Measurements from ENCODE around the gene HPN. TPM values are rescaled to one million over a fixed set of nuclear protein-coding genes. Genes with fewer than 3 reads are reported as not detected.
"Not testable (repeated sequence)": the region's sequence is repeated elsewhere in the genome, so short reads cannot be mapped to it uniquely, and the experiment has no call there.

HPN gene
- total RNA-seq, 1 experiment from 2014 or later = not detected

DNA sequence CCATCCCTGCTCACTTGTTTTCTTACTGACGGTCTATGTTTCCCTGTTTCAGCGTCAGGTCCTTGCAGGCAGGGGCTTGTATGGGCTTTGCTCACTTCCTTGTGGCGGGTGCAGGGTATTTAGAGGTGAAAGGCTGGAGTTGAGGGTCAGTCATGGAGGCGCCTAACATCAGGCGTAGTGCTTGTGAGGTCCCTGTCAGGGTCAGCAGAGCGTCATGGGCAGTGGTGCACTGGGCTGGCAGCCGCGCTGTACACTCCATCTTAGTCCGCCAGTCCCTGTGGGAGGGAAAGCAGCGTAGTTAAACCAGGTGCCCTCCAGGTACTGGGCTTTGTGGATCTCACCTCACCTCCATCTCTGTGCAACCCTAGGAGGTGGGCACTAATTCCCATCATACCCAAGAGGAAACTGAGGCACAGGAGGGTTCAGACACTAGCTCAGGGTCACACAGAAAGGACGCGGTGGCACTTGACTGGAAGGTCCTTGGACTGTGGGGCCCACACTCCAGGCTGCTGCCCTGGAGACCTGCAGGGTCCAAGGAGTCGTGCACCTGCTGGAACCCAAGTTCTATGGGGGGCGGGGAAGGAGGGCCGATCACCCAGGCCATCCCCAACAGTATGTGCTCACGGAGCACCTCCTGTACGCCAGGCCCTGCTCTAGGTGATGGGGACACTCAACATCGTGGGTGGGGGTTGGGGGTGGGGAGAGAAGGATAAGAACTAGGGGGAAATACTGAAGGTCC, 36.8 kb upstream of the HPN start:
- no peak overlapping the region for H3K4me3 ChIP-seq
- H3K36me3 ChIP-seq = peaks cover 57% of the 10 kb centered on the region
- H3K4me1 ChIP-seq (replicated peaks) = peaks cover 24% of the 10 kb centered on the region
- no peak overlapping the region for H3K27ac ChIP-seq
- no peaks in the 10 kb centered on the region for H3K27me3 ChIP-seq (replicated peaks)
- DNase-seq (ENCODE audit: low read depth in 1 of 2, low spot score in 2 of 2) = peak in 1 of 2 experiments; percentile 35
- no peaks in the 10 kb centered on the region for H3K9me3 ChIP-seq (replicated peaks)

GRCh38 chr19:35005256-35005977, 36.1 kb upstream of the HPN start:
- no peak overlapping the region for H3K27ac ChIP-seq
- peaks cover 64% of the 10 kb centered on the region for H3K36me3 ChIP-seq
- peaks cover 21% of the 10 kb centered on the region for H3K4me1 ChIP-seq (replicated peaks)
- H3K9me3 ChIP-seq (replicated peaks) = no peaks in the 10 kb centered on the region
- H3K4me3 ChIP-seq = no peak overlapping the region
- H3K27me3 ChIP-seq (replicated peaks) = no peaks in the 10 kb centered on the region
- peak in 1 of 2 experiments; percentile 34 for DNase-seq (ENCODE audit: low read depth in 1 of 2, low spot score in 2 of 2)

DNA sequence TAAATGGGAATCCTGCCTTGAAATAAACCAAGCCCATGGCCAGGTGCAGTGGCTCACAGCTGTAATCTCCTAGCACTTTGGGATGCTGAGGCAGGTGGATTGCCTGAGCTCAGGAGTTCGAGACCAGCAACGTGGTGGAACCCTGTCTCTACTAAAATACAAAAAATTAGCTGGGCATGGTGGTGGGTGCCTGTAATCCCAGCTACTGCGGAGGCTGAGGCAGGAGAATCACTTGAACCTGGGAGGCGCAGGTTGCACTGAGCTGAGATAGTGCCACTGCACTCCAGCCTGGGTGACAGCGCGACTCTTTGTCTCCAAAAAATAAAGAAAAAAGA, 35.5 kb upstream of the HPN start:
- not testable (repeated sequence) for H3K27me3 ChIP-seq (replicated peaks); H3K4me3 ChIP-seq; H3K9me3 ChIP-seq (replicated peaks); DNase-seq (ENCODE audit: low read depth in 1 of 2, low spot score in 2 of 2); H3K27ac ChIP-seq
- peaks cover 18% of the 10 kb centered on the region for H3K4me1 ChIP-seq (replicated peaks)
- peaks cover 65% of the 10 kb centered on the region for H3K36me3 ChIP-seq

- peaks cover 67% of the 10 kb centered on the region for H3K36me3 ChIP-seq
- H3K27me3 ChIP-seq (replicated peaks) = no peaks in the 10 kb centered on the region
- H3K27ac ChIP-seq = no peak overlapping the region
- DNase-seq (ENCODE audit: low read depth in 1 of 2, low spot score in 2 of 2) = peak in 1 of 2 experiments; percentile 36
- H3K4me1 ChIP-seq (replicated peaks) = peaks cover 14% of the 10 kb centered on the region; the same call in 1 of the 2 replicates
- no peaks in the 10 kb centered on the region for H3K9me3 ChIP-seq (replicated peaks)
- no peak overlapping the region for H3K4me3 ChIP-seq
These were observed 35.1 kb upstream of the HPN start for GRCh38 chr19:35006342-35006998.

DNA sequence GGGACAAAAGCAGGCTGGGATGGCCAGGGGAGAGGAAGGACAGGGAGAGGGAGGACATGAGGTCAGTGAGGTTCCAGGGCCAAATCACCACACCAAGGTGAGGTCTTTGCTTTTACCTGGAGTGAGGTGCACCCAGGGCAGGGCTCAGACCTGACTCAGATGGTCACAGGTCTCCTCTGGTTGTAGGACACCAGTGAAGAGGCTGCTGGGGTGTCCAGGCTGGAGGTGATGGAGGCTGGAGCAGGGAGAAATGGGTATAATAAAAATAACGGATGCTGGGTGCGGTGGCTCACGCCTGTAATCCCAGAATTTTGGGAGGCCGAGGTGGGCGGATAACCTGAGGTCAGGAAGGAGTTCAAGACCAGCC, 34.5 kb upstream of the HPN start:
- H3K4me1 ChIP-seq (replicated peaks) = peaks cover 11% of the 10 kb centered on the region; the same call in 1 of the 2 replicates
- no peaks in the 10 kb centered on the region for H3K9me3 ChIP-seq (replicated peaks)
- H3K27me3 ChIP-seq (replicated peaks) = no peaks in the 10 kb centered on the region
- H3K27ac ChIP-seq = no peak overlapping the region
- no peak overlapping the region for H3K4me3 ChIP-seq
- H3K36me3 ChIP-seq = peaks cover 68% of the 10 kb centered on the region
- peak in 1 of 2 experiments; percentile 28 for DNase-seq (ENCODE audit: low read depth in 1 of 2, low spot score in 2 of 2)

DNA sequence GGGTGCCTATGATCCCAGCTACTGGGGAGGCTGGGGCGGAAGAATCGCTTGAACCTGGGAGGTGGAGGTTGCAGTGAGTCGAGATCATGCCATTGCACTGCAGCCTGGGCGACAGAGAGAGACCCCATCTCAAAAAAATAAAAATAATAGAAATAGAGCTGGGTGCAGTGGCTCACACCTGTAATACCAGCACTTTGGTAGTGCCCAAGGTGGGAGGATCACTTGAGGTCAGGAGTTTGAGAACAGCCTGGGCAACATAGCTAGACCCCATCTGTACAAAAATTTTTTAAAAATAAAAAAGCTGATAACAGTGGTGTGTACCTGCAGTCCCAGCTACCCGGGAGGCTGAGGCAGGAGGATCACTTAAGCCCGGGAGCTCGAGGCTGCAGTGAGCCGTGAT, 34.1 kb upstream of the HPN start:
- DNase-seq (ENCODE audit: low read depth in 1 of 2, low spot score in 2 of 2); H3K27ac ChIP-seq; H3K4me3 ChIP-seq; H3K9me3 ChIP-seq (replicated peaks); H3K27me3 ChIP-seq (replicated peaks): not testable (repeated sequence)
- peaks cover 68% of the 10 kb centered on the region for H3K36me3 ChIP-seq
- H3K4me1 ChIP-seq (replicated peaks) = peaks cover 11% of the 10 kb centered on the region; the same call in 1 of the 2 replicates

DNA sequence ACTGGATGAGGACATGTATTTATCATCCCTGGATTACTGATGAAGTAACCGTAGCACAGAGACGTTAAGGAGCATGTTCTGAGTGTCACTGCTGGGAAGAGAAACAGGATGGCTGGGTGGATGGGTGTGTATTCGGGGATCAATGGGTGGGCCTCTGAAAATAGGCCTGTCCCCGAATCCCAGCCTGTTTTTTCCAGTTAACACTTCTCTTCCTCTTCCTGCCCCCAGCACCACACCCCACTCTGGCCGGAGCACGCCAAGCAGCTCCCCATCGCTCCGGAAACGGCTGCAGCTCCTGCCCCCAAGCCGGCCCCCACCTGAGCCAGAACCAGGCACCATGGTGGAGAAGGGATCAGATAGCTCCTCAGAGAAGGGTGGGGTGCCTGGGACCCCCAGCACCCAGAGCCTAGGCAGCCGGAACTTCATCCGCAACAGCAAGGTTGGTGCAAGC, 32.6 kb upstream of the HPN start:
- H3K4me1 ChIP-seq (replicated peaks) = peaks cover 18% of the 10 kb centered on the region
- no peak overlapping the region for H3K4me3 ChIP-seq
- H3K27me3 ChIP-seq (replicated peaks) = no peaks in the 10 kb centered on the region
- no peaks in the 10 kb centered on the region for H3K9me3 ChIP-seq (replicated peaks)
- DNase-seq (ENCODE audit: low read depth in 1 of 2, low spot score in 2 of 2) = no peak
- H3K27ac ChIP-seq = no peak overlapping the region
- peaks cover 69% of the 10 kb centered on the region for H3K36me3 ChIP-seq

DNA sequence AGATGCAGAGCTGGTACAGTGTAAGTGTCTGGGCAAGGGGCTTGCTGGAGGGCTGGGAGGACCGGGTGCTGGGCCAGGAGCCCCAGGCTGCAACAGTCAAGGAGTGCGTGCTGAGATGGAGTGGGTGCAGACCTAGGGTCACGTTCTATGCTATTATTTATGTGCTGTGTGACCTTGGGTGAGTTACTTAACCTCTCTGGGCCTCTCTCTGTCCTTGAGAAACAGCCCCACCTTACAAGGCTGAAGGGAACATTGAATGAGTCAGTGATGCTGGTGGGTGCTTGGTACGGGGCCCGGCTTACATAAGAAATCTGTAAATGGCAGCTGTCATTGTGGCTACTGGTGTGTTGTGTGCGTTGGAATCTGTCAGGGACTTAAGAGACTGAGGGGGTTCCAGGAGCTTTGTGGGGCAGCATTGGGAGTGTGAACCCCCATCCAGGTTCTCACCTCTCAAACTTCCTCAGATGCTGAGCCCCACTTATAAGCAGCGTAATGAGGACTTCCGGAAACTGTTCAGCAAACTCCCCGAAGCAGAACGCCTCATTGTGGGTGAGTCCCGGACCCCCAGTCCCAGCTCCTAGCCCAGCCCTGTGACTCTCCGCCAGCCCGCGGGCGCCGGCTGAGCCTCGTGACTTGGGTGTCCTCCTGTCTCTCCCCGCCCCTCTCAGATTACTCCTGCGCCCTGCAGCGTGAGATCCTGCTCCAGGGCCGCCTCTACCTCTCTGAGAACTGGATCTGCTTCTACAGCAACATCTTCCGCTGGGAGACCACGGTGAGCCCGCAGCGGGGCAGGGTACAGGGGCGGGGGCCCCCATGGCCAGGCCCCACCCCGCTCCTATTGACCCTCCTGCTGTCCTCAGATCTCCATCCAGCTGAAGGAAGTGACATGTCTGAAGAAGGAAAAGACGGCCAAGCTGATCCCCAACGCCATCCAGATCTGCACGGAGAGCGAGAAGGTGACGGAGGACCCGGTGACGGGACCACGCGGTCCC, 31.8 kb upstream of the HPN start:
- Histone ChIP-seq H3K36me3 (peaks cover 75% of the 10 kb centered on the region), H3K27ac (no peak overlapping the region), H3K27me3 (replicated peaks) (no peaks in the 10 kb centered on the region), H3K4me1 (replicated peaks) (peaks cover 18% of the 10 kb centered on the region), H3K4me3 (no peak overlapping the region), H3K9me3 (replicated peaks) (no peaks in the 10 kb centered on the region)
- DNase-seq (ENCODE audit: low read depth in 1 of 2, low spot score in 2 of 2) = peak in 1 of 2 experiments; percentile 38

DNA sequence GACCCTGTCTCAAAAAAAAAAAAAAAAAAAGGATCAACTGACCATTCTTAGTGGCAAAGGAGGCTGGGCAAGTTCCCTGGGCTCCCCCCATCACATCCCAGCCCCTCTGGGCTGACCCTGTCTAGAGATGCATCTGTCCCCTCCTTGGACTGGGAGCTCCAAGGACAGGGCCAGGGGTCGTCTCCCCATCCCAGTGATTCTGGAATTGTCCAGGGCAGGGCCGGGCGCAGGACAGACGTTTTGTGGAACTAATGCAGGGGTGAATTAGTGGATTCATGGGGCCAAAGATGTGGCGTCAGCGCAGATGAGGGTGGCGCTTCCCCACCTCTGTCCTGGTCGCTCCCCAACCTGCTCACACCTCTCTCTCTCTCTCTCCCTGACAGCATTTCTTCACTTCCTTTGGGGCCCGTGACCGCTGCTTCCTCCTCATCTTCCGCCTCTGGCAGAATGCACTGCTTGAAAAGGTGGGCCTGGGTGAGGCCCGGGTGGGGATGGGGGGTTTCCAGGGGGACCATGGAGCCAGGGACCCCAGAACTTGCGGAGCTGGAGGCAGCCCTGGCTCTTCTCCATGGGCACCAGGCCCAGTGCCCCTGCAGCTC, 30.3 kb upstream of the HPN start:
- Histone ChIP-seq H3K36me3 (peaks cover 82% of the 10 kb centered on the region), H3K9me3 (replicated peaks) (no peaks in the 10 kb centered on the region), H3K4me3 (no peak overlapping the region), H3K27ac (no peak overlapping the region), H3K27me3 (replicated peaks) (no peaks in the 10 kb centered on the region), H3K4me1 (replicated peaks) (peaks cover 13% of the 10 kb centered on the region)
- DNase-seq (ENCODE audit: low read depth in 1 of 2, low spot score in 2 of 2) = peak in 1 of 2 experiments; percentile 38

- Histone ChIP-seq H3K4me3 (no peak overlapping the region), H3K36me3 (peaks cover 74% of the 10 kb centered on the region), H3K27ac (no peak overlapping the region), H3K4me1 (replicated peaks) (peaks cover 8% of the 10 kb centered on the region), H3K27me3 (replicated peaks) (no peaks in the 10 kb centered on the region), H3K9me3 (replicated peaks) (no peaks in the 10 kb centered on the region)
- peak in 1 of 2 experiments; percentile 39 for DNase-seq (ENCODE audit: low read depth in 1 of 2, low spot score in 2 of 2)
These were observed 29.5 kb upstream of the HPN start for GRCh38 chr19:35011737-35012682.

- peak; percentile 60 to 78 for DNase-seq (ENCODE audit: low read depth in 1 of 2, low spot score in 2 of 2)
- Histone ChIP-seq H3K9me3 (replicated peaks) (no peaks in the 10 kb centered on the region), H3K27ac (no peak overlapping the region), H3K36me3 (peaks cover 82% of the 10 kb centered on the region), H3K4me3 (no peak overlapping the region), H3K4me1 (replicated peaks) (peaks cover 8% of the 10 kb centered on the region), H3K27me3 (replicated peaks) (no peaks in the 10 kb centered on the region)
These were observed 28.3 kb upstream of the HPN start for GRCh38 chr19:35013041-35013819.
